Endodermal cell (in vitro differentiated cells): Measurements from ENCODE around the gene FRY. TPM values are rescaled to one million over a fixed set of nuclear protein-coding genes. Genes with fewer than 3 reads are reported as not detected.

Experiments used
- DNase-seq: peaks from one replicate; pipeline ENCODE4 v3.0.0-alpha.2; 2017
- H3K27ac ChIP-seq: 2 replicates; pipeline ENCODE4 v1.5.1; 2013; ENCODE audit warnings: mild to moderate bottlenecking, low read depth, low read length, moderate library complexity
- H3K27me3 ChIP-seq: 2 replicates; pipeline ENCODE4 v1.6.1; 2013; ENCODE audit warnings: mild to moderate bottlenecking, low read length, moderate library complexity; ENCODE audit not compliant: insufficient read depth, control insufficient read depth, poor library complexity, severe bottlenecking
- H3K36me3 ChIP-seq: 2 replicates; pipeline ENCODE4 v1.7.0; 2013; ENCODE audit warnings: mild to moderate bottlenecking, low read length, moderate library complexity; ENCODE audit not compliant: control insufficient read depth, insufficient read depth
- H3K4me1 ChIP-seq: one replicate; pipeline ENCODE4 v1.7.0; 2013; ENCODE audit warnings: low read length; ENCODE audit not compliant: control insufficient read depth, insufficient read depth
- H3K4me3 ChIP-seq: 2 replicates; pipeline ENCODE4 v1.5.1; 2013; ENCODE audit warnings: mild to moderate bottlenecking, low read length, moderate library complexity
- H3K9ac ChIP-seq: 2 replicates; pipeline ENCODE4 v1.6.1; 2013; ENCODE audit warnings: mild to moderate bottlenecking, low read length, moderate library complexity; ENCODE audit not compliant: poor library complexity, severe bottlenecking; ENCODE audit errors: extremely low read depth
- H3K9me3 ChIP-seq: 2 replicates; pipeline ENCODE4 v1.6.1; 2013; ENCODE audit warnings: mild to moderate bottlenecking, low read length, moderate library complexity; ENCODE audit not compliant: control insufficient read depth
- H3K27ac Mint-ChIP-seq: 2 replicates; pipeline ENCODE4 v1.8.0; 2020; ENCODE audit warnings: mixed read lengths
- H3K27me3 Mint-ChIP-seq: 2 replicates; pipeline ENCODE4 v1.8.0; 2021; ENCODE audit warnings: mild to moderate bottlenecking, mixed read lengths; ENCODE audit not compliant: insufficient read depth
- H3K36me3 Mint-ChIP-seq: 2 replicates; pipeline ENCODE4 v1.8.0; 2020; ENCODE audit warnings: low read depth, mixed read lengths
- H3K4me1 Mint-ChIP-seq: 2 replicates; pipeline ENCODE4 v1.8.0; 2020; ENCODE audit warnings: mixed read lengths
- H3K4me3 Mint-ChIP-seq: 2 replicates; pipeline ENCODE4 v1.8.0; 2020; ENCODE audit warnings: mild to moderate bottlenecking, moderate library complexity, mixed read lengths
- H3K9me3 Mint-ChIP-seq: 2 replicates; pipeline ENCODE4 v1.8.0; 2020; ENCODE audit warnings: mild to moderate bottlenecking, mixed read lengths
- CTCF ChIP-seq: fragments of 200-600 bp; sonication (generic); conservative IDR thresholded peaks from 2 replicates; pipeline ENCODE4 v1.5.0; 2021; ENCODE audit warnings: antibody characterized with exemption, mild to moderate bottlenecking
- WGBS, 2 experiments: methylation state at CpG; one replicate each; pipeline versions ENCODE4 v1.1.5 to v1.1.7; 2013; ENCODE audit warnings: missing lambda C conversion rate in 2 of 2, mixed read lengths in 1 of 2; ENCODE audit not compliant: insufficient coverage in 1 of 2, insufficient read length in 1 of 2; 5-methylcytosine and 5-hydroxymethylcytosine counted together
- total RNA-seq, 2 donors: library from RNA; stranded (reverse); fragmentation: NEBNext Ultra II Directional in 1 of 2; extraction: Animal tissue kit (Norgen Biotek cat#: 25700) in 1 of 2; gene quantifications; 2 replicates in 1 of 2; 3 replicates in 1 of 2; pipeline ENCODE4 v1.2.1, GENCODE V29; 2021

FRY gene
- total RNA-seq, 2 donors from 2014 or later = 20.1 to 30.8 TPM

GRCh38 chr13:32216281-32216680 lies 184.7 kb downstream of the FRY start:
- Histone ChIP-seq H3K4me3 (no peak overlapping the region), H3K36me3 (peaks cover 3% of the 10 kb centered on the region), H3K27me3 (no peaks in the 10 kb centered on the region), H3K4me1 (no peaks in the 10 kb centered on the region), H3K9ac (no peak overlapping the region), H3K27ac (no peak overlapping the region), H3K9me3 (no peaks in the 10 kb centered on the region)
- DNase-seq = no peak
- no peak for TF ChIP-seq CTCF
- Mint-ChIP-seq H3K4me3 (no peak overlapping the region), H3K36me3 (peaks cover 20% of the 10 kb centered on the region), H3K27ac (no peak overlapping the region), H3K27me3 (no peaks in the 10 kb centered on the region), H3K4me1 (no peaks in the 10 kb centered on the region), H3K9me3 (peaks cover 3% of the 10 kb centered on the region)
- 90 to 93% methylated on average over 3 to 5 of the region's 5 CpGs for WGBS, 2 experiments

GRCh38 chr13:32222046-32222676 lies 190.6 kb downstream of the FRY start:
- no peaks in the 10 kb centered on the region for H3K27me3 Mint-ChIP-seq
- peaks cover 21% of the 10 kb centered on the region for H3K36me3 Mint-ChIP-seq
- no peaks in the 10 kb centered on the region for H3K27me3 ChIP-seq
- no peak for TF ChIP-seq CTCF
- peaks cover 8% of the 10 kb centered on the region for H3K4me1 Mint-ChIP-seq
- WGBS, 2 experiments = 90 to 92% methylated on average over 4 to 6 of the region's 6 CpGs
- H3K9ac ChIP-seq = no peak overlapping the region
- no peak overlapping the region for H3K4me3 ChIP-seq
- no peak overlapping the region for H3K27ac Mint-ChIP-seq
- no peak for DNase-seq
- H3K9me3 ChIP-seq = no peaks in the 10 kb centered on the region
- H3K9me3 Mint-ChIP-seq = peaks cover 3% of the 10 kb centered on the region
- H3K36me3 ChIP-seq = no peaks in the 10 kb centered on the region
- no peak overlapping the region for H3K27ac ChIP-seq
- no peaks in the 10 kb centered on the region for H3K4me1 ChIP-seq
- no peak overlapping the region for H3K4me3 Mint-ChIP-seq

- Histone ChIP-seq H3K4me1 (no peaks in the 10 kb centered on the region), H3K36me3 (no peaks in the 10 kb centered on the region), H3K9me3 (no peaks in the 10 kb centered on the region), H3K4me3 (no peak overlapping the region), H3K27ac (no peak overlapping the region), H3K9ac (no peak overlapping the region), H3K27me3 (no peaks in the 10 kb centered on the region)
- peaks cover 8% of the 10 kb centered on the region for H3K4me1 Mint-ChIP-seq
- H3K9me3 Mint-ChIP-seq = no peaks in the 10 kb centered on the region
- DNase-seq = no peak
- H3K27ac Mint-ChIP-seq = no peak overlapping the region
- TF ChIP-seq CTCF = no peak
- no peak overlapping the region for H3K4me3 Mint-ChIP-seq
- H3K36me3 Mint-ChIP-seq = peaks cover 25% of the 10 kb centered on the region
- 90 to 94% methylated on average over 3 to 5 of the region's 5 CpGs for WGBS, 2 experiments
- no peaks in the 10 kb centered on the region for H3K27me3 Mint-ChIP-seq
Measured at GRCh38 chr13:32224916-32225315, 193.3 kb downstream of the FRY start.
